Activated naive CD4-positive, alpha-beta T cell treated with anti-CD3 and anti-CD28 coated beads for 36 hours (primary cell): ENCODE data around the gene KDM6A. TPM values are rescaled to one million over a fixed set of nuclear protein-coding genes. Genes with fewer than 3 reads are reported as not detected.
"Not testable (repeated sequence)": the region's sequence is repeated elsewhere in the genome, so short reads cannot be mapped to it uniquely, and the experiment has no call there.

Experiments
- CTCF ChIA-PET: fragments of 350-600 bp; sonication (Branson Sonifier 250); formaldehyde crosslinking; loops from one replicate; lab custom pipeline; 2021; ENCODE audit warnings: antibody characterized with exemption; lab: Charles Lee
- DNase-seq: peaks from one replicate; pipeline ENCODE4 v3.0.0-alpha.2; 2020
- H3K27ac Mint-ChIP-seq: one replicate; pipeline ENCODE4 v1.8.0; 2021; ENCODE audit warnings: mild to moderate bottlenecking, mixed read lengths
- H3K27me3 Mint-ChIP-seq: one replicate; pipeline ENCODE4 v1.8.0; 2021; ENCODE audit warnings: low read depth, mixed read lengths
- H3K36me3 Mint-ChIP-seq: one replicate; pipeline ENCODE4 v1.8.0; 2021; ENCODE audit warnings: low read depth, mixed read lengths
- H3K4me1 Mint-ChIP-seq: one replicate; pipeline ENCODE4 v1.8.0; 2021; ENCODE audit warnings: low read depth, mixed read lengths
- H3K4me3 Mint-ChIP-seq: one replicate; pipeline ENCODE4 v1.8.0; 2021; ENCODE audit warnings: mild to moderate bottlenecking, moderate library complexity, mixed read lengths
- H3K9me3 Mint-ChIP-seq: one replicate; pipeline ENCODE4 v1.8.0; 2021; ENCODE audit warnings: mixed read lengths
- intact Hi-C: fragments of 100-400 bp; cut with micrococcal nuclease; formaldehyde crosslinking; loops from one replicate; pipeline ENCODE4 v1.15.1; 2023
- total RNA-seq, 2 experiments: library from RNA; stranded (reverse); gene quantifications; one replicate each; pipeline ENCODE4 v1.2.3, GENCODE V29; 2021

KDM6A gene
- total RNA-seq, 2 experiments from 2014 or later = 21.5 to 22.5 TPM

DNA sequence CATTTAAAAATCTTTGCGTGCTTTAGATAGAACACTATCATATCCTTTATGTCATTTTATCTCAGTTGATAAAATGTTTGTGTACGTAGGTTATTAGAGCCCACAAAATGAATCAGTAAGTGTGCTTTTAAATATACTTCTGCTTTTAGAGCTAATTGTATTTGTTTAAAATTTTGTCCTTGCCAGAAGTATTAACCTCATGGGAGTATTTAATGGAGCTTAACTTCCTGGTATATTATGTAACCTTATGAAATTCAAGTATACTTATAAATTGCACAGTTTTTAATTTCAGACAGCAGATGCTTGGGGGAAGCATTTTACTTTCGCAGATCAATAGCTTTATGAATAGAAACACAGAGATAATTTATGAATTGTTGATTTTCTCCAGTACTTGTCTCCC, 237.5 kb downstream of the KDM6A start:
- Mint-ChIP-seq H3K4me1 (no peaks in the 10 kb centered on the region), H3K4me3 (no peak overlapping the region), H3K36me3 (peaks cover 20% of the 10 kb centered on the region), H3K27ac (no peak overlapping the region), H3K9me3 (peaks cover 6% of the 10 kb centered on the region), H3K27me3 (no peaks in the 10 kb centered on the region)
- intact Hi-C loops = no loop called here
- no peak for DNase-seq
- CTCF ChIA-PET = interaction anchor here (0.6 kb wide), 1 partner anchor 10 kb away, joined by 3 read pairs; no protein-coding TSS in a partner anchor

DNA sequence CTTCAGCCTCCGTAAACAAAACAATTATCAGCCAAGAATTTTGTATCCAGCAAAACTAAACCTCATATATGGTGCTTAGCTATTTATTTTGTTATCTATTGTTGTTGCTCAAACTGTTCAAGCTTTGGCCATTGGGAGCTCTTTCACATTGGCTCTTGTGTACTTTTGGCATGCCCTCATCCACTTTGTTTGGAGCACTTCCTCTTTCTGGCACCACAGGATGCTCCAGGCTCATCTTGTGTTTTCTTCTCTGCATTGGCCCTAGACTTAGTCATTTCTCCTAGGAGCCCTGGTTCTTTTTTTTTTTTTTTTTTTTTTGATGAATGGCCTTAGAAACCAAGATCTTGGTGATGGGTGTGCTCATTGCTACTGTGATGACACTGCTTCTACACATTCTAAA, 253.2 kb downstream of the KDM6A start:
- Mint-ChIP-seq H3K27ac (no peak overlapping the region), H3K9me3 (peaks cover 9% of the 10 kb centered on the region), H3K27me3 (no peaks in the 10 kb centered on the region), H3K36me3 (no peaks in the 10 kb centered on the region), H3K4me3 (no peak overlapping the region), H3K4me1 (no peaks in the 10 kb centered on the region)
- intact Hi-C loops = no loop called here
- CTCF ChIA-PET = no interaction called here
- no peak for DNase-seq

DNA sequence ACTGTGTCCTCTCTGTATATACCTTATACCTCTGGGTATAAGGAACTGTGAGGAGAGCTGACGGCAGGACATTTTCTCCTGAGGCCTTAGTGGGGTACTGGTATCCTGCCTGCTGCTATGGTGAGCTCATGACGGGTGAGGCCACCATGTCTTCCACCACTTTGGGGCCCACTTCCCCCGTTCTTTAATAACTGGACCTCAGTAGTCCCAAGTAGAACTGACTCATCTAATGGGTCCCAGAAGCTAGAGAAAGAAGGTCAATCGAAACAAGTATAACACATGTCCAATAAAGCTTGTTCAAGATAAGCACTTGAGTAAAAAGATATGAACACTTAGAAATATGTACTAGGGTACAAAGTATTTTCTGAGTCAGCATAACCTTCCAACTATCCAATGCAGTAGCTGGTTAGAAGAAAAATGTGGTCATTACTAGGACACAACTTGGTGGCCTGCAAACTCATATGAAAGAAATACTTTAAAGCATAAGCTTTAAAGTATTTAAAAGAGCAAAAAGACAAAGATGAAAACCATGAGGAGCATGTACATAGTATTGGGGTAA, 256.0 kb downstream of the KDM6A start:
- H3K4me3 Mint-ChIP-seq = no peak overlapping the region
- H3K9me3 Mint-ChIP-seq = peaks cover 13% of the 10 kb centered on the region
- intact Hi-C loops = no loop called here
- H3K27me3 Mint-ChIP-seq = no peaks in the 10 kb centered on the region
- H3K36me3 Mint-ChIP-seq = no peaks in the 10 kb centered on the region
- H3K4me1 Mint-ChIP-seq = no peaks in the 10 kb centered on the region
- no peak for DNase-seq
- no peak overlapping the region for H3K27ac Mint-ChIP-seq
- CTCF ChIA-PET = no interaction called here

DNA sequence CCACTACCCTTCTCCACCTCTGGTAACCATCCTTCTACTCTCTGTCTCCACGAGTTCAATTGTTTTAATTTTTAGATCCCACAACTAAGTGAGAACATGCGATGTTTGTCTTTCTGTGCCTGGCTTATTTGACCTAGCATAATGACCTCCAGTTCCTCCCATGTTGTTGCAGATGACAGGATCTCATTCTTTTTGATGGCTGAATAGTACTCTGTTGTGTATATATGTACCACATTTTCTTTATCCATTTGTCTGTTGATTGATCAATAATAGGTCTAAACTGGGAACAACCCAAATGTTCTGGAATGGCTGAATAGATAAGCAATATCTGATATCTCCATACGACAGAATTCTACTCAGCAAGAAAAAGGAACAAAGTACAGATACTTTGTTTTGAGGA, 260.5 kb downstream of the KDM6A start:
- no peaks in the 10 kb centered on the region for H3K4me1 Mint-ChIP-seq
- peaks cover 11% of the 10 kb centered on the region for H3K9me3 Mint-ChIP-seq
- H3K36me3 Mint-ChIP-seq = no peaks in the 10 kb centered on the region
- H3K27me3 Mint-ChIP-seq = no peaks in the 10 kb centered on the region
- H3K27ac Mint-ChIP-seq = no peak overlapping the region
- H3K4me3 Mint-ChIP-seq = no peak overlapping the region
- CTCF ChIA-PET = no interaction called here
- intact Hi-C loops = no loop called here
- DNase-seq = no peak

DNA sequence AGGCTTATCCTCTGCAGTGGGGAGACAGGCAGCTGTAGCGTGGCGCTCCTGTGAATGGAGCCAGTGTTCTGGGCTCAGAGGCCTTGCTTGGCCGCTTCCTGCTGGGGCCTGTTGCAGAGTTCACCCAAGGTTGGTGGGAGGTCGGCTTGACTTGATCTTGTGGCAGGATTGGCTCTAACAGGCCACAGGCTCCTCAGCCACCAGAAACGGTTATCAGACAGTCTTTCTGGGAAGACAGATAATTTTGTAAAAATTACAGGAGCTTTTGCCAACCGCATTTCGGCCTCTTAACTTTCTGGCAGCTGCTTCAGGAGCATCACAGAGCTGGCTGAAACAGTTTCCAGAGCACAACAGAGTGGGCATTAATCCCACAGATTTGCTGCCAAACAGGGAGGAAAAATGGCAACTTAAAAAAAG, 261.3 kb downstream of the KDM6A start:
- intact Hi-C loops = no loop called here
- Mint-ChIP-seq H3K36me3 (no peaks in the 10 kb centered on the region), H3K27ac (no peak overlapping the region), H3K4me1 (no peaks in the 10 kb centered on the region), H3K4me3 (no peak overlapping the region), H3K9me3 (peaks cover 11% of the 10 kb centered on the region), H3K27me3 (no peaks in the 10 kb centered on the region)
- CTCF ChIA-PET = no interaction called here
- no peak for DNase-seq

DNA sequence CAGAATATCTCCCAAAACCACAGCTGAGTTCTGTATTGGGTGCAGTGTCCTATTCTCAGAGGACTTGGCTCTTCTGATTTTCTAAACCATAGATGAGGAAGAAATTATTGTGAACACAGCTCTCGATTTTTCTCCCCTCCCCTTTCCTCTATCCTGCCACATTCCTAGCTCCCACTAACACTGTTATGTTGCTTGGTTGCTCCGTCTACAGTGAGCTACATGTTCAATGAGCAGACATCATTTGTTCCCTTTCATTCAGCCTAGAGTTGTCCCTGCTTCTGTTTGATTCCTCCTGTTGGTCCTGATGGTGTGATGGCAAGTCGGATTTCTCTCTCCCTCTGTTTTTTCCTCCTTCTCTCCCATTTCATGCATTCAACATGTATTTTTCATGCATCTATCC, 261.8 kb downstream of the KDM6A start:
- Mint-ChIP-seq H3K4me3 (no peak overlapping the region), H3K36me3 (no peaks in the 10 kb centered on the region), H3K27me3 (no peaks in the 10 kb centered on the region), H3K4me1 (no peaks in the 10 kb centered on the region), H3K9me3 (peaks cover 11% of the 10 kb centered on the region), H3K27ac (no peak overlapping the region)
- CTCF ChIA-PET = no interaction called here
- intact Hi-C loops = no loop called here
- no peak for DNase-seq

DNA sequence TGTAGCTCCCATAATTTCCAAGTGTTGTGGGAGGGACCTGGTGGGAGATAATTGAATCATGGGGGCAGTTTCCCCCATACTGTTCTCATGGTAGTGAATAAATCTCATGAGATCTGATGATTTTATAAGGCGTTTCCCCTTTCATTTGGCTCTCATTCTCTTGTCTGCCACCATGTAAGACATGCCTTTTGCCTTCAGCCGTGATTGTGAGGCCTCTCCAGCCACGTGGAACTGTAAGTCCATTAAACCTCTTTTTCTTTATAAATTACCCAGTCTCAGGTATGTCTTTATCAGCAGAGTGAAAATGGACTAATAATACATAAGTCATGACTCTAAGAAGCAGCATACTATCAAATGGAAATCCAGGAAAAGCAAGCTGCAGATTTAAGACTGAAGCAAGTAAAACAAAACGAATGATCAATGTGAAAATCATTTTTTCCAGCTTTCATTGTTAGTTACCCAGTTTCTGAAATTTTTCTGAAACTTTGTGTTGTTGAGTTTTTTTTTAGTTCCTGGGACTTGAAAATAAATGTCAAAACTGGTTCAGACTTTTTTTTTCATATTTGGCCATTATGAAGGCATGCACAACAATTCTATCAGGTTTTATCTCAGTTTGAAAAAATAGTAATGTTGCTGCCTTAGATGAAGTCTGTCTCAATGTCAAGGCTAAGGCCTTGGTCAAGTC, 262.5 kb downstream of the KDM6A start:
- H3K9me3 Mint-ChIP-seq, H3K4me1 Mint-ChIP-seq, H3K4me3 Mint-ChIP-seq, H3K36me3 Mint-ChIP-seq, H3K27ac Mint-ChIP-seq, intact Hi-C loops, CTCF ChIA-PET, H3K27me3 Mint-ChIP-seq, DNase-seq: not testable (repeated sequence)

DNA sequence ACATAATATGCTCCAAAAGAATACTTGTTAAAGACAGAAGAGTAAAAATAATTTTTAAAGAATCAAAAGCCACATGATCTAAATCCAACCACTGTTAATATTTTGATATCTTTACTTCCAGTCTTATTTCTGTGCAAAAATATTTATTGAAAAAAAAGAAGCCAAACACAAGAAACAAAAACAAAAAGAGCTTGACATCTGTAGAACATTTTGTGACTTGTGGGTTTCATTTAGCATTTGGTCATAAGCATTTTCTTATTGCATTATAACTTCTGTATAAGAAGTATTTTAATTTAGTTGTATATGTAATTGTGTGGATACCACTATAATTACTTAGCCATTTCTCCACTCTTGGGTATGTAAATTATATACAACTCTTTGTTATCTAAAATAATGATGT, 264.5 kb downstream of the KDM6A start:
- DNase-seq = no peak
- H3K27me3 Mint-ChIP-seq = no peaks in the 10 kb centered on the region
- CTCF ChIA-PET = no interaction called here
- peaks cover 5% of the 10 kb centered on the region for H3K9me3 Mint-ChIP-seq
- no peak overlapping the region for H3K27ac Mint-ChIP-seq
- H3K4me1 Mint-ChIP-seq = no peaks in the 10 kb centered on the region
- H3K36me3 Mint-ChIP-seq = no peaks in the 10 kb centered on the region
- H3K4me3 Mint-ChIP-seq = no peak overlapping the region
- intact Hi-C loops = no loop called here

DNA sequence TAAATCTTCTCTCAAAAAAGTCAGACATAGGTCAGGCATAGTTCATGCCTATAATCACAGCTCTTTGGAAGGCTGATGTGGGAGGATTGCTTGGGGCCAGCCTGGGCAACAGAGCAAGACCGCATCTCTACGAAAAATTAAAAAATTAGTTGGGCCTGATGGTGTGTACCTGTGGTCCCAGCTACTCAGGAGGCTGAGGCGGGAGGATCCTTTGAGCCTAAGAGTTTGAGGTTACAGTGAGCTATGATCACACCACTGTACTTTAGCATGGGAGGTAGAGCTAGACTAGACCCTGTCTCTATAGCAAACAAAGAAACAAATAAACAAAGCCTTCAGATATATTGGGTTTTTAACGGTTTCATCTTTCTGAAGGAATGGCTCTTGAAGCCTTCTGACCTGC, 265.5 kb downstream of the KDM6A start:
- Mint-ChIP-seq H3K4me1 (no peaks in the 10 kb centered on the region), H3K9me3 (peaks cover 3% of the 10 kb centered on the region), H3K27me3 (no peaks in the 10 kb centered on the region), H3K27ac (no peak overlapping the region), H3K4me3 (no peak overlapping the region), H3K36me3 (no peaks in the 10 kb centered on the region)
- intact Hi-C loops = no loop called here
- no peak for DNase-seq
- CTCF ChIA-PET = no interaction called here

DNA sequence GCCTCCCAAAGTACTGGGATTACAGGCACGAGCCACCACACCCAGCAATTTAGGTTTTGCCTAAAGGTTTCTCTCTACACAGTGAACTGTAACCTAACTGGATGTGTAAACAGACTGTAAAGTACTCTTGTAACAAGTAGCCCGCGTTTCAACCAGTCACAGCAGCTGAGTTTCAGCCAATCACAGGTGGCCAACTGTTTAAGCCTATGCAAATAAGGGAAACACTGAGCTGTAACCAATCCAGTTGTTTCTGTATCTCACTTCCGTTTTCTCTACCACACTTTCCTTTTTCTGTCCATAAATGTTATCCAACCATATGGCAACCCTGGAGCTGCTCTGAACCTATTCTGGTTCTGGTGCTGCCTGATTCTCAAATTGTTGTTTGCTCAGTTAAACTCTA, 267.8 kb downstream of the KDM6A start:
- Mint-ChIP-seq H3K27me3 (no peaks in the 10 kb centered on the region), H3K27ac (no peak overlapping the region), H3K4me3 (no peak overlapping the region), H3K9me3 (peaks cover 1% of the 10 kb centered on the region), H3K36me3 (no peaks in the 10 kb centered on the region), H3K4me1 (no peaks in the 10 kb centered on the region)
- intact Hi-C loops = no loop called here
- DNase-seq = no peak
- CTCF ChIA-PET = no interaction called here

DNA sequence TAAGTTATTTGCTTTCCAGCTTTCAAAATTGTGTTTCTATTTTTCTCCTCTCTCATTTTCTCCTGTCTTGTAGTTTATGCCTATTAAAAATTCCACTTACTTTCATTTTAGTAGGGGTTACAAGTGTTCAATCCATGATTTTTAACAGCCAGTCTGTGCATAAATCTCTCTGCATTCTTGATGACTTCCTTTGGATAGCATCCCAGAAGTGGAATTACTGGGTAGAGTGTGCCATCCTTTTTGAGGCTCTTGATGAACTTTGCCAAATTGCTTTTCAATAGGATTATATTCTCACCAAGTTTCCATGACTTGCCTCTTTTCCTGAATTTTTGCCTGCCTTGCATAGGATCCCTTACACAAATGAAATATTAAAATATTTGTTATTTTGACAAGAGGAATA, 269.2 kb downstream of the KDM6A start:
- Mint-ChIP-seq H3K36me3 (no peaks in the 10 kb centered on the region), H3K9me3 (peaks cover 1% of the 10 kb centered on the region), H3K4me3 (no peak overlapping the region), H3K27me3 (no peaks in the 10 kb centered on the region), H3K27ac (no peak overlapping the region), H3K4me1 (no peaks in the 10 kb centered on the region)
- no peak for DNase-seq
- intact Hi-C loops = no loop called here
- CTCF ChIA-PET = no interaction called here

DNA sequence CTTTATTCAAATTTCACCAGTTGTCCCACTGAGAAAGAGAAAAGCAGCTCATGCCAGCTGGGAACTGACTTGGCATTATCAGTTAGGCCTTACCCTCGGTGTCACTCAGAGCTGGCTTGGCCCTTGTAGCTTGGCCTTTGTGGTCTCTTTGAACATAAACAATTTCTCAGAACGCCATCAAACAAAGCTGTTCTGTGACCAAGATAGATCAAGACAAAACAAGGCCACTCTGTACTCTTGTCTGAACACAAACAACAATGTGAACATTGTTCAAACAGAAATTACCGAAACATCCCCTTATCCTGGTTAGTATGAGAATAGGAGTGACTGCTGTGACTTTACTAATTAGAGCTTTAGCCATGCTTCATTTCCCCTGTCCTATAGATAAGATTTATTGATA, 270.5 kb downstream of the KDM6A start:
- Mint-ChIP-seq H3K4me3 (no peak overlapping the region), H3K36me3 (no peaks in the 10 kb centered on the region), H3K27ac (no peak overlapping the region), H3K9me3 (no peaks in the 10 kb centered on the region), H3K4me1 (no peaks in the 10 kb centered on the region), H3K27me3 (no peaks in the 10 kb centered on the region)
- CTCF ChIA-PET = no interaction called here
- intact Hi-C loops = no loop called here
- no peak for DNase-seq

DNA sequence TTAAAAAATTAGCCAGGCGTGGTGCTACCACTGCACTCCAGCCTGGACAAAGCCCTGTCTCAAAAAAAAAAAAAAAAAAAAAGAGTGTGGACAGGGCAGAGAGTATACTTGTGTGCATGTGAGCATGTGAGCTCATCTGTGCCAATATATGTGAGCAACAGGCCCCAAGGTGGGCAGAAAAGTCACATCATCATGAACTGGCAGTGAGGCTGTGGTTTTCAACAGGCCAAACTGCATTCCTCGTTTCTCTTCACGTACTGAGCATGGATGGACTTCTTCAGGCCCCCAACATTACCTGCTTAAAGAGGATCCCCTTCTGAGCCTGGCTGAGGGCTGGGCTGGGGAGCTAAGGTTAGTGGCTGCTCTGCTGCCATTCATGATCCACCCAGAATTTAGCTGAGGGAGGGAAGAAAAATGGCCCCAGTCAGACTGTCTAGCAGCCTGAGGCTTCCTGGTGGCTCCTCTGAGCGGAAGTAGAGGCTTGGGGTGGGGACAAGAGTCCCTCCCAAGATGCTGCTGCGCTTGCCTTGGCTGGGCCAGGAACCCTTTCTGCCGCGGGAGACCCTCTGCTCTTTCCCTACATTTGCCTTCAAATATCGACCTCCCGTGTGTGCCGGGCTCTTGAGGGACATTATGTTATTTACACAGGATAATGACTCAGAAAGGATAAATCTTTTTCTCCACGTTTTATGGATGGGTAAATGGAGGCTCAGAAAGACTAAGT, 272.7 kb downstream of the KDM6A start:
- Mint-ChIP-seq H3K36me3 (no peaks in the 10 kb centered on the region), H3K4me1 (no peaks in the 10 kb centered on the region), H3K27me3 (no peaks in the 10 kb centered on the region), H3K27ac (no peak overlapping the region), H3K9me3 (no peaks in the 10 kb centered on the region), H3K4me3 (no peak overlapping the region)
- CTCF ChIA-PET = no interaction called here
- DNase-seq = no peak
- intact Hi-C loops = no loop called here
